Heart left ventricle (tissue), 13 donors: ENCODE measurements around the gene PRSS33.

ENCODE experiments used
- CTCF ChIP-seq, 12 donors: fragments of 200-600 bp; sonication (generic) in 4 of 12; IDR thresholded peaks; one replicate each; pipeline versions ENCODE4 v1.5.0 to v1.8.0; 2018 to 2022; ENCODE audit warnings: antibody characterized with exemption in 12 of 12, mild to moderate bottlenecking in 5 of 12
- POLR2A ChIP-seq, 2 donors: fragments of 450-650 bp; IDR thresholded peaks; one replicate each; pipeline ENCODE4 v1.6.1; 2017; ENCODE audit warnings: antibody characterized with exemption in 2 of 2, mild to moderate bottlenecking in 2 of 2, moderate library complexity in 2 of 2
- donor health status: ischemic (EF 13 %, LVEDD 7.1; RV severe dilation, severe dysfunction).
- donor health status: DM: no; HTN: yes; CAD: no.
- donor health status: DM: no; HTN: no; CAD: no.
- donor health status: ischemic (EF 25% LVEDD 6.9; RV normal size, moderate dysfunction).
- donor health status: ischemic (EF 25% LVEDD 5.7; RV mildly dilated, moderate dysfunction).
- donor health status: ischemic (EF 35%, LVEDD 5.7; RV mildly dilated, moderate dysfunction).
- donor health status: nonischemic (EF 11% LVEDD 7.7; RV severe dilation, severe dysfunction).
- donor health status: DM: yes; HTN: yes; CAD: no.
- donor health status: PGD.
- donor health status: ischemic (EF 29% LVEDD 5.4; RV normal size, mild dysfunction).
- donor health status: nonischemic (EF 23%, LVEDD 6.1; RV moderate dilation, normal function).

- no peak for TF ChIP-seq CTCF (IDR thresholded peaks at IDR 0.05)
- TF ChIP-seq POLR2A (IDR thresholded peaks at IDR 0.05), result no peak
Measured at GRCh38 chr16:2751577-2752034, 35.8 kb downstream of the PRSS33 start.
